Glomerular visceral epithelial cell (primary cell): ENCODE measurements around the gene NUDT6.
"Not testable (repeated sequence)": the region's sequence is repeated elsewhere in the genome, so short reads cannot be mapped to it uniquely, and the experiment has no call there.

Experiments used
- DNase-seq: peaks from one replicate; pipeline ENCODE4 v3.0.0-alpha.2; 2016; ENCODE audit errors: extremely low spot score

Gene NUDT6

GRCh38 chr4:122875949-122876348 lies 46.4 kb downstream of the NUDT6 start:
- no peak for DNase-seq

GRCh38 chr4:122873821-122874593 lies 48.4 kb downstream of the NUDT6 start:
- peak; percentile 89 for DNase-seq

GRCh38 chr4:122873146-122873545 lies 49.3 kb downstream of the NUDT6 start:
- peak; percentile 33 for DNase-seq

- not testable (repeated sequence) for DNase-seq
These were observed 54.2 kb downstream of the NUDT6 start for GRCh38 chr4:122868235-122868634.

- no peak for DNase-seq
These were observed 57.0 kb downstream of the NUDT6 start for GRCh38 chr4:122865425-122865824.

- no peak for DNase-seq
These were observed 58.8 kb downstream of the NUDT6 start for GRCh38 chr4:122863639-122864038.

- DNase-seq: no peak
These were observed 61.0 kb downstream of the NUDT6 start for GRCh38 chr4:122861172-122861943.

GRCh38 chr4:122858705-122859104 lies 63.7 kb downstream of the NUDT6 start:
- DNase-seq: no peak

- no peak for DNase-seq
These were observed 65.2 kb downstream of the NUDT6 start for GRCh38 chr4:122857160-122857559.

GRCh38 chr4:122855353-122855890 lies 67.0 kb downstream of the NUDT6 start:
- no peak for DNase-seq

GRCh38 chr4:122854447-122855352 lies 67.7 kb downstream of the NUDT6 start:
- peak; percentile 48 for DNase-seq

GRCh38 chr4:122851568-122851967 lies 70.8 kb downstream of the NUDT6 start:
- DNase-seq: no peak

- not testable (repeated sequence) for DNase-seq
These were observed 72.6 kb downstream of the NUDT6 start for GRCh38 chr4:122849789-122850188.

- no peak for DNase-seq
These were observed 74.5 kb downstream of the NUDT6 start for GRCh38 chr4:122847931-122848330.

- peak; percentile 40 for DNase-seq
These were observed 76.6 kb downstream of the NUDT6 start for GRCh38 chr4:122845760-122846159.

- DNase-seq: no peak
These were observed 77.3 kb downstream of the NUDT6 start for GRCh38 chr4:122845066-122845465.

- DNase-seq: not testable (repeated sequence)
These were observed 78.0 kb downstream of the NUDT6 start for GRCh38 chr4:122844391-122844790.

- no peak for DNase-seq
These were observed 79.3 kb downstream of the NUDT6 start for GRCh38 chr4:122842984-122843531.
